ENCODE results near the gene FAAP100.

Gene FAAP100

DNA sequence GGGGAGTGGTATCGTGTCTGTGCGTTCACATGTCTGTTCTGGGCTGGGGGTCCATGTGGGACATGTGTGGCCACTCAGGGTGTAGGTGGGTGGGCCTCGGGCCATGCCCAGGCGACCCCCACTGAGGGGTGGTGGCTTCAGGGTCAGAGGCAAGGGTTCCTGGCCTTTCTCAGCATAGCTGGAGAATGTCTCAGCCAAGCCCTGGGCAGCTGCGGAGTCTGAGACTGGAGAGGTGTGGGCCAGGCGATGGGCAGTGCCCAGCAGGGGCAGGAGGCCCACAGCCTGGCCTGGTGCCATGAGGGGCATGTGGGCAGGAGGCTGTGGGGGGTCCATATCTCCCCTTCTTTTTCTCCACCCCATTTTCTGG is 22.7 kb downstream of the FAAP100 start:
- no peak for DNase-seq (ENCODE audit: low read depth)
- TF ChIP-seq, protein P1, sequence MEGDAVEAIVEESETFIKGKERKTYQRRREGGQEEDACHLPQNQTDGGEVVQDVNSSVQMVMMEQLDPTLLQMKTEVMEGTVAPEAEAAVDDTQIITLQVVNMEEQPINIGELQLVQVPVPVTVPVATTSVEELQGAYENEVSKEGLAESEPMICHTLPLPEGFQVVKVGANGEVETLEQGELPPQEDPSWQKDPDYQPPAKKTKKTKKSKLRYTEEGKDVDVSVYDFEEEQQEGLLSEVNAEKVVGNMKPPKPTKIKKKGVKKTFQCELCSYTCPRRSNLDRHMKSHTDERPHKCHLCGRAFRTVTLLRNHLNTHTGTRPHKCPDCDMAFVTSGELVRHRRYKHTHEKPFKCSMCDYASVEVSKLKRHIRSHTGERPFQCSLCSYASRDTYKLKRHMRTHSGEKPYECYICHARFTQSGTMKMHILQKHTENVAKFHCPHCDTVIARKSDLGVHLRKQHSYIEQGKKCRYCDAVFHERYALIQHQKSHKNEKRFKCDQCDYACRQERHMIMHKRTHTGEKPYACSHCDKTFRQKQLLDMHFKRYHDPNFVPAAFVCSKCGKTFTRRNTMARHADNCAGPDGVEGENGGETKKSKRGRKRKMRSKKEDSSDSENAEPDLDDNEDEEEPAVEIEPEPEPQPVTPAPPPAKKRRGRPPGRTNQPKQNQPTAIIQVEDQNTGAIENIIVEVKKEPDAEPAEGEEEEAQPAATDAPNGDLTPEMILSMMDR (IDR thresholded peaks at IDR 0.05; ENCODE audit: low read length, missing control alignments) = no peak
- H3K4me3 ChIP-seq (replicated peaks; ENCODE audit: low read depth, low read length) = no peak overlapping the region

DNA sequence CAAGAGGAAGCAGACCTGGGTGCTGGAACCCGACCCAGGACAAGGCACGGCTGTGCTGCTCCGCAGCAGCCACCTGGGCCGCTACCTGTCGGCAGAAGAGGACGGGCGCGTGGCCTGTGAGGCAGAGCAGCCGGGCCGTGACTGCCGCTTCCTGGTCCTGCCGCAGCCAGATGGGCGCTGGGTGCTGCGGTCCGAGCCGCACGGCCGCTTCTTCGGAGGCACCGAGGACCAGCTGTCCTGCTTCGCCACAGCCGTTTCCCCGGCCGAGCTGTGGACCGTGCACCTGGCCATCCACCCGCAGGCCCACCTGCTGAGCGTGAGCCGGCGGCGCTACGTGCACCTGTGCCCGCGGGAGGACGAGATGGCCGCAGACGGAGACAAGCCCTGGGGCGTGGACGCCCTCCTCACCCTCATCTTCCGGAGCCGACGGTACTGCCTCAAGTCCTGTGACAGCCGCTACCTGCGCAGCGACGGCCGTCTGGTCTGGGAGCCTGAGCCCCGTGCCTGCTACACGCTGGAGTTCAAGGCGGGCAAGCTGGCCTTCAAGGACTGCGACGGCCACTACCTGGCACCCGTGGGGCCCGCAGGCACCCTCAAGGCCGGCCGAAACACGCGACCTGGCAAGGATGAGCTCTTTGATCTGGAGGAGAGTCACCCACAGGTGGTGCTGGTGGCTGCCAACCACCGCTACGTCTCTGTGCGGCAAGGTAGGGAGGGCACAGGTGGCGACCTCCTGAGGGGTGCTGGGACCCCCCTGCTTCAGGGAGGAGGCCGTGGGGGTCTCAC is 23.3 kb downstream of the FAAP100 start:
- H3K4me3 ChIP-seq (replicated peaks; ENCODE audit: low read depth, low read length) = no peak overlapping the region
- TF ChIP-seq, protein P1 (IDR thresholded peaks at IDR 0.05; ENCODE audit: low read length, missing control alignments) = no peak
- no peak for DNase-seq (ENCODE audit: low read depth)

DNA sequence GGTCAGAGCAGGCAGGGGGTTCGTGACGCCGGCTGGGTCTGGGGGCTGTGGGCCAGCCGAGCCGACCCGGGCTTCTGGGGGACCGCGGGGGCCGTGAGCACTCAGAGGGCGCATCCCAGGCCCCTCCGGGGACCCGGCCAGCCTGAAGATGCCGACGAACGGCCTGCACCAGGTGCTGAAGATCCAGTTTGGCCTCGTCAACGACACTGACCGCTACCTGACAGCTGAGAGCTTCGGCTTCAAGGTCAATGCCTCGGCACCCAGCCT is 23.8 kb downstream of the FAAP100 start:
- TF ChIP-seq, protein P1 (IDR thresholded peaks at IDR 0.05; ENCODE audit: low read length, missing control alignments) = no peak
- DNase-seq (ENCODE audit: low read depth) = no peak
- no peak overlapping the region for H3K4me3 ChIP-seq (replicated peaks; ENCODE audit: low read depth, low read length)

DNA sequence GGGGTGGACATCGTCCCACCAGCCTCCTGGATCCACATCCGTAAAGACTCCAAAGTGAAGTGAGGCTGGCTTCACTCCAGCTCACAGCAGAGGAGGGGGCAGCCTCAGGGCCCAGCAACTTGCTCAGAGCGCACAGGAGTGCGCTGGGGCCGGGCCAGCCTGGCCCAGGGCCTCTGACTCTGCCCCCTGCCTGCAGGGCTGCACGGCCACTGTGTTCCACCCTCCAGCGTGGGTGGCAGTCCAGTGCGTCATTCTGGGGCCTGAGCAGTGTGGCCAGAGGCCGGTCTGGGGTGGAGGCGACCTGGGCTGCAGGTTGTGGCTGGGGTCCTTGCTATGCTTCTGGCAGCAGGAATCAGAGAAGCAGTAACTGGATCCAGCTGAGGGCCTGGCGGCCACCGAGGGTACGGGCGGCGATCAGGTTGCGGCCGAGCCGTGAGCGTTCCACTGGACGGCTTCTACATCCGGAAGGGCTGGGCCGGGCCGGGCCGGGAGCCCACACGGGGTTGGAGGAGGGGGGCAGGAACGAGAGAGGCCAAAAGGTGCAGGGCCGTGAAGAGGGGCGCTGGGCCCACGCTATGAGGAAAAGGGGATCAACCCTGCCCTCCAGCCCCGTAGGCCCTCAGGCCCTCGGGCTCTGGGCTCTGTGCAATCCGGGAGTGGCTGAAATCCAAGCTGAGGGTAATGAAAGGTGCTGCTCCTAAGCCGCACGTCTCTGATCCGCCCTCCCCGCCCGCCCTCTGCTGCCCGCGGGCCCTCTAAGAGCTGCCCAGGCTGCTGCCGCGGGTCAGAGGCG is 24.4 kb downstream of the FAAP100 start, which contains the start of gene FSCN2:
TSS of gene FSCN2 (plus strand) at position 787 of the 793 bp plus-strand sequence. CDS start 155 bp downstream, outside the sequence.
- H3K4me3 ChIP-seq (replicated peaks; ENCODE audit: low read depth, low read length) = no peak within 1 kb of the TSS
- no peak for DNase-seq (ENCODE audit: low read depth)
- TF ChIP-seq, protein P1 (IDR thresholded peaks at IDR 0.05; ENCODE audit: low read length, missing control alignments) = peak; percentile 33

DNA sequence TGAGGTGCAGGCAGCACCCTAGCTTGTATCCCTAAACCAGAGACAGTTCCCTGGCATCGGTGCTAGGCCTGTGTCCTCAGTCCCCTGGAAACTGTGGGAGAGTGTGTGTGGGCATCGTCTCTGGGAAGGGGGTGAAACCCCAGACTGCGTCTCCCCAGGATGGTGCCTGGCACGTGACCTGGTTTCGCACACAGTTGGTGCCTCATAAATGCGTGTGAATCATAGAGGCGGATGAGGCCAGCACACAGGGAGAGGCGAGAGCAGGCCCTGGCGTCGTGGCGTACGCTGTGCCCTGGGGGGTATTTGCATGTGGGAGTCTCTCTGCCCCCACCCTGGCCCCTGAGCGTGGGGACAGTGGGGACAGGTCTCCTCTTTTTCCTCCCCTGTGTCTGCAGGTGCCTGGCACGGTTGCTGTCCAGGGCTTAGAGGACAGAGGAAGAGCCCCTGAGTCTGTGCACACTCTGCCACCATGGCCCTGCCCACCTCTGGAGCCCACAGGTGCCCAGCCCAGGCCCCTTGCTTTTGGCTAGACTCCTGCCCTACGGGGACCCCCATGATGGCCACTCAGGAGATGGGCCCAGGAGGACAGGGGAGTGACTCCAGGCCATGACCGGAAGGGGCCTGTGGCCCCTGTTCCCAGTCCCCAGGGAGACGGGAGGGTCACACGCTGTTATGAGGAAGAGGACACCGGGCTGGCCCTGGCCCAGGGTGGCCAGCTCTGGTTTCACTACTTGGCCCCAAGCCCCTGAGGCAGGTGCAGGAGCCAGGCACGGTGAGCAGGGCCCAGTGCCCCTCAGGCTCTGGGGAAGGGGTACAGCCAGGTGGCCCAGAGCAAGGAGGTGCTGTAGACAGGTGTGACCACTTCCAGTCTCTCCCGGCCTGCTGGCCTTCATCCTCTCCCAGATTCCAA is 25.2 kb downstream of the FAAP100 start:
- no peak for DNase-seq (ENCODE audit: low read depth)
- TF ChIP-seq, protein P1 (IDR thresholded peaks at IDR 0.05; ENCODE audit: low read length, missing control alignments) = no peak
- H3K4me3 ChIP-seq (replicated peaks; ENCODE audit: low read depth, low read length) = no peak overlapping the region

DNA sequence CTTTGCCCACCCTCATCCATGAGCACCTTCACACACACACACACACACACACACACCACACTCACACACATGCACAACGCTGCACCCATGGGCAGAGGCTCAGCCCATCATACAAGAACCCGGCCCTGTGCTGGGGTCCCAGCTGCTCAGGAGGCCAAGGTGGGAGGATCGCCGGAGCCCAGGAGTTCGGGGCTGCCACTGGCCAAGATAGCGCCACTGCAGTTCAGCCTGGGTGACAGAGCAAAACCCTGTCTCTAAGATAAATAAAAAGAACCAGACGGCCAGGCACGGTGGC is 27.3 kb downstream of the FAAP100 start:
- no peak overlapping the region for H3K4me3 ChIP-seq (replicated peaks; ENCODE audit: low read depth, low read length)
- TF ChIP-seq, protein P1 (IDR thresholded peaks at IDR 0.05; ENCODE audit: low read length, missing control alignments) = no peak
- DNase-seq (ENCODE audit: low read depth) = no peak

Measured in fibroblast of pulmonary artery (primary cell).